ENCODE results near the gene IL17REL.

Gene IL17REL

DNA sequence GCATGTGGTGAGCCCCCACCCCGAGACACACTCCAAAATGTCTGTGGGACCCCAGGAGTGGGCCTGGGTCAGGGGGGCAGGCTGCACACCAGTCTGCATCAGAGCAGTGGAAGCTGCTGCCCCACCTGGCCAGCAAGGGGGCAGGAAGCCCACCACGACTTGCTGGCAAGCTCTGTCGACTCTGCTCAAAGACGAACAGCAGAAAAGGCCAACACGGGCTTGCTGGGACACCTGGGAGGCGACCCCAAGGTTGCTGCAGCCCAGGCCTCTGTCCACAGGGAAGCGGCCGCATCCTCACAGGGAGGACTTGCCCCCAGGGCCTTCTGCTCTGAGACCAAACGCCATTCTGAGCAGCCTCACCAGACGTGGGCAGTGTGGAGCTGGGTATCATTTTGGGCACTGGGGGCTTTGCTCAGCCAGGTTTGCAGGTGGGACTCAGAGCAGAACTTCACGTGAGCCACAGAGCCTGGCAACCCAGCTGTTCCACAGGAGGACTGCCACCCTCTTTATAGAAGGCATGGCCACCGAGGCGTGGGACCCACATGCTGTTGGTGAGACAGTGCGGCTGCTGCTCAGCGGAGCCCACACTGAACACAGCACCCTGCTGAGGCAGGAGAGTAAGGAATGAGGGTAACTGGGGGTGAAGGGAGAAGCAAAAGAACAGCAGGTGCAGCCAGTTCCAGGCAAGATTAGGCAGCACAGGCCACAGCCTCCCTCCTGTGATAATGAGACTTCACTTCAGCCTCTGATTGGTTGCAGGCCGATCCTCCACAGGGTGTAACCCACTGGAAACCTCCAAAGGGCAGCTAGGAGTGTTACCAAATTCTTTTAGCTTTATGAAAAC is 11.0 kb downstream of the IL17REL start:
- H3K9ac ChIP-seq (ENCODE audit: low read length): no peak overlapping the region
- H3K4me3 ChIP-seq (ENCODE audit: low read length): no peak overlapping the region
- peaks cover 8% of the 10 kb centered on the region for H3K27me3 ChIP-seq (ENCODE audit: control insufficient read depth, insufficient read depth, low read length)
- H3K4me1 ChIP-seq (ENCODE audit: control insufficient read depth, insufficient read depth, low read length): peaks cover 47% of the 10 kb centered on the region
- no peaks in the 10 kb centered on the region for H3K36me3 ChIP-seq (ENCODE audit: control insufficient read depth, insufficient read depth, low read length)
- no peaks in the 10 kb centered on the region for H3K9me3 ChIP-seq (ENCODE audit: control insufficient read depth, low read length)

DNA sequence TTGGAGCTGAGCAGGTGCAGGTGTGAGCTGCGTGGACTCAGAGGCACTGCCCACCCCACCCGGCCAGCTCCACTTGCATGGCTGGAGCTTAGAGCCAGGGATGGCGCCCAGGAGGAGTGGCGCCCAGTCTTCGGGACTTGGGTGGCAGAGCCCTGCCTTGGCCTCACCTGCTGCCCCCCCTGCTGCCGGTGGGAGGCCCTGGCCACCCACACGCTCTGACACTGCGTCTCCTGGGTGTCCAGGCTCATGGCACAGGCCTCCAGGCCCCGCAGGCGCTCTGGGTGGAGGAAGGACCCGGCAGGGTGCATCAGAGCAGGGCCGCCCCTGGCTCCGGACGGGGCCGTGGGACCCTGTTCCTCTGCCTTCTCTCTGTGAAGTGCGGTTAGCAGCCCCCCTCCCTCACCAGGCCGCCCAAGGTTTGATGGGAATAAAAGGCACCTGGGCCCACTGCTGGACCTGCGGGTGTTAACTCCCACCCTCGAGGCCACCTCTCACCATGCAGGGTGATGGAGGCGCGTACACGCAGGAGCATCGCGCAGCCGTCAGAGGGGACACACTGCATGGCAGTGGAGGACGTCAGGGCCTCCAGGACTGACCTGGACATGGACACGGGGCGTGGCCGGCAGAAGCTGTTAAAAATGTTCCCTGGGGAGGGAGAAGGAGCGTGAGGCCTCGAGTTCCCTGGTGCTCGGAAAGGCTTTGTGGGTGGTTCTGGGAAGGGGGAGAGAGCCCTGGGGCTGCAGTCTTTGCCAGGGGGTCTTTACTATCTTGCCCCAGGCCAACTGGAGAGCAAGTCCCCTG is 11.8 kb downstream of the IL17REL start:
- peaks cover 8% of the 10 kb centered on the region for H3K27me3 ChIP-seq (ENCODE audit: control insufficient read depth, insufficient read depth, low read length)
- no peak overlapping the region for H3K4me3 ChIP-seq (ENCODE audit: low read length)
- no peaks in the 10 kb centered on the region for H3K9me3 ChIP-seq (ENCODE audit: control insufficient read depth, low read length)
- H3K36me3 ChIP-seq (ENCODE audit: control insufficient read depth, insufficient read depth, low read length): no peaks in the 10 kb centered on the region
- H3K9ac ChIP-seq (ENCODE audit: low read length): no peak overlapping the region
- H3K4me1 ChIP-seq (ENCODE audit: control insufficient read depth, insufficient read depth, low read length): peaks cover 48% of the 10 kb centered on the region

DNA sequence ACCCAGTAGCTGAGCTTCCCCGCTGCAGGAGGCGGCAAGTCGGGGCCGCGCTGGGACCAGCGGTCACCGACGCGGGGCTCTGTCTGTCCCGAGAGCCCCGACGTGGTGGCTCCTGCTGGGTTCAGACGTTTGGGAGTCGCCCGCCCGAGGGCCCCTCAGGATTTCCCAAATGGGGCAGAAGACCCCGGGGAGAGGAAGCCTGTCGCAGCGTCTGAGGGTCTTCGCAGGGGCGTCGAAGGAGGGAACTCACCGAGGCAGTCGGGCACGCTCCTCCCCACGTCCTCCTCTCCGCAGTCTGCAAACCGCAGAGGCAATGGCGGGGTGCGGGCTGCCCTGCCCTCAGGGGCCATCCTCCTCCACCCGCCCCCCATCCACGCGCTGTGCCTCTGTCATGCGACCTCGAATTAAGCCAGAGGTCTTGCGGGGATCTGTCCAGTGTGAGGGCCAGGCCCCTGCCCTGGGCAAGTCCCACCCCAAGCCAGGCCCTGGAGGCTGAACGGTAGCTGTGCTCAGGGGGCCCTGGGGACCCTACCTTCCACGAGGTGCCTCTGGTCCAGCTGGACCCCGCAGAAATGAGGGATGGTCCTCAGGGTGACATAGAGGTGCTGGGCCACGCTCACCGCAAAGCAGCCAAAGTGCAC is 12.5 kb downstream of the IL17REL start:
- Histone ChIP-seq H3K27me3 (ENCODE audit: control insufficient read depth, insufficient read depth, low read length) (peaks cover 8% of the 10 kb centered on the region), H3K4me3 (ENCODE audit: low read length) (no peak overlapping the region), H3K4me1 (ENCODE audit: control insufficient read depth, insufficient read depth, low read length) (peaks cover 53% of the 10 kb centered on the region), H3K9ac (ENCODE audit: low read length) (no peak overlapping the region), H3K9me3 (ENCODE audit: control insufficient read depth, low read length) (no peaks in the 10 kb centered on the region), H3K36me3 (ENCODE audit: control insufficient read depth, insufficient read depth, low read length) (no peaks in the 10 kb centered on the region)

GRCh38 chr22:49999063-49999945 is 13.3 kb downstream of the IL17REL start:
- Histone ChIP-seq H3K36me3 (ENCODE audit: control insufficient read depth, insufficient read depth, low read length) (no peaks in the 10 kb centered on the region), H3K4me1 (ENCODE audit: control insufficient read depth, insufficient read depth, low read length) (peaks cover 56% of the 10 kb centered on the region), H3K9ac (ENCODE audit: low read length) (no peak overlapping the region), H3K4me3 (ENCODE audit: low read length) (no peak overlapping the region), H3K9me3 (ENCODE audit: control insufficient read depth, low read length) (no peaks in the 10 kb centered on the region), H3K27me3 (ENCODE audit: control insufficient read depth, insufficient read depth, low read length) (peaks cover 8% of the 10 kb centered on the region)

DNA sequence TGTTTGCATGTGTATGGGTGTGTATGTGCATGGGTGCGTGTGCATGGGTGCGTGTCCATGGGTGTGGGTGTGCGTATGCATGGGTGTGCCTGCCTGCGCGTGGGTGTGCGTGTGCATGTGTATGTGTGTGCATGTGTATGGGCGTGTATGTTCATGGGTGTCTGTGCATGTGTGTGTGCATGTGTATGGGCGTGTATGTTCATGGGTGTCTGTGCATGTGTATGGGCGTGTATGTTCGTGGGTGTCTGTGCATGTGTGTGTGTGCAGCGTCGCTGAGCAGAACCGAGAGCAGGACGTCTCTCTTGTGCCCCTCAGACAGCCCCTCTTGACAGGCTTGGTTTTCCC is 13.9 kb downstream of the IL17REL start:
- Histone ChIP-seq H3K27me3 (ENCODE audit: control insufficient read depth, insufficient read depth, low read length) (peaks cover 8% of the 10 kb centered on the region), H3K4me3 (ENCODE audit: low read length) (no peak overlapping the region), H3K9ac (ENCODE audit: low read length) (no peak overlapping the region)

GRCh38 chr22:49997932-49998717 is 14.4 kb downstream of the IL17REL start:
- Histone ChIP-seq H3K36me3 (ENCODE audit: control insufficient read depth, insufficient read depth, low read length) (no peaks in the 10 kb centered on the region), H3K4me1 (ENCODE audit: control insufficient read depth, insufficient read depth, low read length) (peaks cover 63% of the 10 kb centered on the region), H3K9ac (ENCODE audit: low read length) (no peak overlapping the region), H3K9me3 (ENCODE audit: control insufficient read depth, low read length) (no peaks in the 10 kb centered on the region), H3K4me3 (ENCODE audit: low read length) (no peak overlapping the region), H3K27me3 (ENCODE audit: control insufficient read depth, insufficient read depth, low read length) (peaks cover 8% of the 10 kb centered on the region)

More for the DNA sequence above, 13.9 kb downstream of the IL17REL start:
- no peaks in the 10 kb centered on the region for H3K36me3 ChIP-seq (ENCODE audit: control insufficient read depth, insufficient read depth, low read length)
- peaks cover 57% of the 10 kb centered on the region for H3K4me1 ChIP-seq (ENCODE audit: control insufficient read depth, insufficient read depth, low read length)
- H3K9me3 ChIP-seq (ENCODE audit: control insufficient read depth, low read length): no peaks in the 10 kb centered on the region

DNA sequence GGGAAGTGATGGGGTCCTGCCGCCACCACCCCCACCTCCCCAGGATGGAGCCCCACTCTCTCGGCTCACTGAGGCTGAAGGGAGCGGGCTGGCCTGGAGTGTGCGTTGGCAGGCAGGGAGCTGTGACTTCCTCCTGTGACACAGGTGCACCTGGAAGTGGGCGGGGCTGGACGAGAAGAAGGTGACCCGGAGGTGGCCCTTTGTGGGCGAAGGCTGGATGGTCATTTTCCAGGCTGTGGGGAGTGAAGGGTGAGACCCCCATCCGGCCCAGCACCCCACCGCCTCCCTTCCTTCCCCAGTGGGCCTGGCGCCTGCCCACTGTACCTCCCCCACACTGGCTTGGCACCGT is 15.3 kb downstream of the IL17REL start:
- H3K4me1 ChIP-seq (ENCODE audit: control insufficient read depth, insufficient read depth, low read length): peaks cover 66% of the 10 kb centered on the region
- H3K4me3 ChIP-seq (ENCODE audit: low read length): no peak overlapping the region
- no peaks in the 10 kb centered on the region for H3K9me3 ChIP-seq (ENCODE audit: control insufficient read depth, low read length)
- peaks cover 8% of the 10 kb centered on the region for H3K27me3 ChIP-seq (ENCODE audit: control insufficient read depth, insufficient read depth, low read length)
- H3K36me3 ChIP-seq (ENCODE audit: control insufficient read depth, insufficient read depth, low read length): no peaks in the 10 kb centered on the region
- H3K9ac ChIP-seq (ENCODE audit: low read length): peak overlapping the region; percentile 37

DNA sequence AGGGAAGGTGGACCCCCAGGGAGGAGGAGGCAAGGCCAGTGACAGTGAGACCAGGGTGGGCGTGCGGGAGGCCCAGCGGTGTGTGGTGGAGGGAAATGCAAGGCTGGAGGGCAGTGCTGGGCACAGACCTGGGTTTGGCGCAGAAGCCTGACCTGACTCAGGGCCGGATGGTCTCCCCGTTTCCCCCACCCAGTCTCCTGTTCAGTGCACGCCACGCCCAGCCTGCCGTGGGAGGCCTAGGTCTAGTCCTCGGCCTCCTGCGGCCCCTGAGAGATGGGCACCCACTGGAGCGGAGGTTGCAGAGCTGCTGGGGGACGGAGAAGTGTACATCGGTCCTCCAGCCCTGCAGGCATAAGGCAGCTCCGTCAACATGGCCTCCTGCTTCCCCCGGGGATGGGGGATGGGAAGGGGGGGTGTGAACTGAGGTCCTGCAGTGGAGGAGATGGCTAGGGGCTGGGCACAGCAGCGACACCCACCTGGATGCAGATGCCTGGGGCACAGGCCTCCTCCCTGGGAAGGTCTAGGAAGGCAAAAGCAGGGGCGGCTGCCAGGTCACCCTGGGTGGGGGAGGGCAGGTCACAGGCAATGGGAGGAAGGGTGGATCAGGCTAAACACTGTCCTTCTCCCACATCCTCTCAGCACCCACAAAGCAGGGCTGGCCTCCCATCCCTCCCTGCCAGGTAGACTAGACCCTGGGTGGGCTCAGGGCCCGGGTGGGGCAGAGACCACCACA is 15.9 kb downstream of the IL17REL start:
- Histone ChIP-seq H3K4me3 (ENCODE audit: low read length) (no peak overlapping the region), H3K9me3 (ENCODE audit: control insufficient read depth, low read length) (no peaks in the 10 kb centered on the region), H3K27me3 (ENCODE audit: control insufficient read depth, insufficient read depth, low read length) (peaks cover 8% of the 10 kb centered on the region), H3K4me1 (ENCODE audit: control insufficient read depth, insufficient read depth, low read length) (peaks cover 61% of the 10 kb centered on the region), H3K9ac (ENCODE audit: low read length) (peak overlapping the region; percentile 37), H3K36me3 (ENCODE audit: control insufficient read depth, insufficient read depth, low read length) (no peaks in the 10 kb centered on the region)

- H3K27me3 ChIP-seq (ENCODE audit: control insufficient read depth, insufficient read depth, low read length): peaks cover 8% of the 10 kb centered on the region
- H3K9ac ChIP-seq (ENCODE audit: low read length): peak overlapping the region; percentile 37
- no peaks in the 10 kb centered on the region for H3K36me3 ChIP-seq (ENCODE audit: control insufficient read depth, insufficient read depth, low read length)
- no peaks in the 10 kb centered on the region for H3K9me3 ChIP-seq (ENCODE audit: control insufficient read depth, low read length)
- H3K4me3 ChIP-seq (ENCODE audit: low read length): no peak overlapping the region
- H3K4me1 ChIP-seq (ENCODE audit: control insufficient read depth, insufficient read depth, low read length): peaks cover 56% of the 10 kb centered on the region
Measured at GRCh38 chr22:49996119-49996517, 16.4 kb downstream of the IL17REL start.

- Histone ChIP-seq H3K9me3 (ENCODE audit: control insufficient read depth, low read length) (no peaks in the 10 kb centered on the region), H3K4me1 (ENCODE audit: control insufficient read depth, insufficient read depth, low read length) (peaks cover 53% of the 10 kb centered on the region), H3K27me3 (ENCODE audit: control insufficient read depth, insufficient read depth, low read length) (peaks cover 8% of the 10 kb centered on the region), H3K9ac (ENCODE audit: low read length) (no peak overlapping the region), H3K36me3 (ENCODE audit: control insufficient read depth, insufficient read depth, low read length) (no peaks in the 10 kb centered on the region), H3K4me3 (ENCODE audit: low read length) (no peak overlapping the region)
Measured at GRCh38 chr22:49995361-49996118, 17.0 kb downstream of the IL17REL start.
